Keratinocyte (primary cell): ENCODE results near the gene BNIP3. TPM values are rescaled to one million over a fixed set of nuclear protein-coding genes. Genes with fewer than 3 reads are reported as not detected.

ENCODE experiments used
- DNase-seq: peaks from one replicate; pipeline ENCODE4 v3.0.0-alpha.2; 2011; ENCODE audit warnings: low read depth, missing footprints, low spot score
- FAIRE-seq: peaks from 2 replicates; lab custom pipeline; 2011; peaks lifted over from hg19 to GRCh38; lab: Jason Lieb, UNC
- H2AFZ ChIP-seq: 2 replicates; pipeline ENCODE4 v1.6.0; 2012; ENCODE audit warnings: low read length, control low read depth, inconsistent platforms; ENCODE audit not compliant: control insufficient read depth
- H3K27ac ChIP-seq: 2 replicates; pipeline ENCODE4 v1.5.1; 2011; ENCODE audit warnings: low read length; ENCODE audit not compliant: control insufficient read depth, insufficient read depth
- H3K27me3 ChIP-seq: 3 replicates; pipeline ENCODE4 v1.6.0; 2011; ENCODE audit warnings: low read length; ENCODE audit not compliant: control insufficient read depth, insufficient read depth; ENCODE audit errors: extremely low read depth
- H3K36me3 ChIP-seq, 2 experiments: 2 replicates in 1 of 2; 3 replicates in 1 of 2; pipeline ENCODE4 v1.5.1; 2011; ENCODE audit warnings: low read length in 2 of 2, mild to moderate bottlenecking in 1 of 2; ENCODE audit not compliant: control insufficient read depth in 2 of 2, insufficient read depth in 2 of 2; ENCODE audit errors: extremely low read depth in 1 of 2
- H3K4me1 ChIP-seq: 3 replicates; pipeline ENCODE4 v1.5.1; 2011; ENCODE audit warnings: low read length; ENCODE audit not compliant: control insufficient read depth, insufficient read depth; ENCODE audit errors: extremely low read depth
- H3K4me2 ChIP-seq: 3 replicates; pipeline ENCODE4 v1.6.0; 2011; ENCODE audit warnings: low read depth, low read length; ENCODE audit not compliant: control insufficient read depth, insufficient read depth; ENCODE audit errors: extremely low read depth
- H3K4me3 ChIP-seq, 3 experiments: fragments of 200-600 bp in 1 of 3; sonication (generic) in 1 of 3; 2 replicates in 2 of 3; 3 replicates in 1 of 3; pipeline ENCODE4 v1.5.1; 2011 to 2016; ENCODE audit warnings: low read length in 3 of 3, mild to moderate bottlenecking in 3 of 3, control low read depth in 2 of 3, inconsistent platforms in 1 of 3, low read depth in 1 of 3, mixed read lengths in 1 of 3, mixed run types in 1 of 3, moderate library complexity in 1 of 3; ENCODE audit not compliant: control insufficient read depth in 2 of 3, insufficient read depth in 2 of 3; ENCODE audit errors: extremely low read depth in 1 of 3
- H3K79me2 ChIP-seq: 2 replicates; pipeline ENCODE4 v1.6.0; 2012; ENCODE audit warnings: low read length; ENCODE audit not compliant: control insufficient read depth, insufficient read depth
- H3K9ac ChIP-seq: 3 replicates; pipeline ENCODE4 v1.6.0; 2011; ENCODE audit warnings: low read length; ENCODE audit not compliant: control insufficient read depth, insufficient read depth; ENCODE audit errors: extremely low read depth
- H3K9me1 ChIP-seq: 3 replicates; pipeline ENCODE4 v1.6.0; 2011; ENCODE audit warnings: low read length; ENCODE audit not compliant: control insufficient read depth, insufficient read depth; ENCODE audit errors: extremely low read depth
- H3K9me3 ChIP-seq: 2 replicates; pipeline ENCODE4 v1.5.1; 2012; ENCODE audit warnings: low read depth, low read length; ENCODE audit not compliant: control insufficient read depth
- H4K20me1 ChIP-seq: 3 replicates; pipeline ENCODE4 v1.6.0; 2011; ENCODE audit warnings: low read length; ENCODE audit not compliant: control insufficient read depth, insufficient read depth; ENCODE audit errors: extremely low read depth
- CTCF ChIP-seq, 3 experiments: IDR thresholded peaks in 1 of 3; conservative IDR thresholded peaks in 1 of 3; optimal IDR thresholded peaks in 1 of 3; 2 replicates in 2 of 3; 3 replicates in 1 of 3; pipeline versions ENCODE3 to v1.5.1; 2011; ENCODE audit warnings: low read length in 3 of 3, mild to moderate bottlenecking in 3 of 3, moderate library complexity in 2 of 3, control low read depth in 1 of 3, inconsistent platforms in 1 of 3; ENCODE audit not compliant: insufficient read depth in 2 of 3; ENCODE audit errors: extremely low read depth in 1 of 3
- EZH2 ChIP-seq: IDR thresholded peaks from one replicate; pipeline ENCODE4 v1.6.1; 2012; ENCODE audit warnings: inconsistent platforms, mild to moderate bottlenecking, low read length, moderate library complexity
- dilution Hi-C: fragments of 300-500 bp; cut with MboI; formaldehyde crosslinking; loops from one replicate; pipeline ENCODE4 v1.7.0; 2020; ENCODE audit warnings: low sequenced_read_pairs; ENCODE audit not compliant: extremely low pct_ligation_motif_present
- polyA plus RNA-seq, 5 experiments: library from polyadenylated mRNA; depleted of rRNA in 3 of 5; stranded (reverse) in 3 of 5; stranded (forward) in 1 of 5; unstranded in 1 of 5; fragments of >200 nt; gene quantifications; 1 replicate in 1 of 5; 2 replicates in 3 of 5; 3 replicates in 1 of 5; pipeline versions ENCODE4 v1.2.1 to v1.2.3, GENCODE V29; 2011 to 2012; ENCODE audit warnings: missing spikeins in 2 of 5, low read depth in 1 of 5, low replicate concordance in 1 of 5

The BNIP3 gene
- polyA plus RNA-seq, 1 donor (not counting 4 experiments of a cell fraction or from before 2014, with no cell fraction given): 77.9 TPM

GRCh38 chr10:131963350-131963749, 18.4 kb downstream of the BNIP3 start:
- Histone ChIP-seq H3K4me2 (no peak overlapping the region), H4K20me1 (no peaks in the 10 kb centered on the region), H2AFZ (no peak overlapping the region), H3K9me3 (no peaks in the 10 kb centered on the region), H3K4me3 (no peak overlapping the region), H3K27me3 (no peaks in the 10 kb centered on the region), H3K27ac (no peak overlapping the region), H3K9me1 (no peaks in the 10 kb centered on the region), H3K4me1 (no peaks in the 10 kb centered on the region), H3K79me2 (no peaks in the 10 kb centered on the region), H3K9ac (no peak overlapping the region), H3K36me3 (peaks cover 13 to 20% of the 10 kb centered on the region in 2 experiments)
- TF ChIP-seq CTCF (optimal IDR thresholded peaks at IDR 0.05 in 1 of 3, IDR thresholded peaks at IDR 0.05 in 1 of 3, conservative IDR thresholded peaks at IDR 0.05 in 1 of 3; ENCODE audit: extremely low read depth in 1 of 3, insufficient read depth in 2 of 3, low read length in 3 of 3): no peak
- no peak for TF ChIP-seq EZH2
- dilution Hi-C loops: no loop called here
- DNase-seq (no peak), FAIRE-seq (no peak)

DNA sequence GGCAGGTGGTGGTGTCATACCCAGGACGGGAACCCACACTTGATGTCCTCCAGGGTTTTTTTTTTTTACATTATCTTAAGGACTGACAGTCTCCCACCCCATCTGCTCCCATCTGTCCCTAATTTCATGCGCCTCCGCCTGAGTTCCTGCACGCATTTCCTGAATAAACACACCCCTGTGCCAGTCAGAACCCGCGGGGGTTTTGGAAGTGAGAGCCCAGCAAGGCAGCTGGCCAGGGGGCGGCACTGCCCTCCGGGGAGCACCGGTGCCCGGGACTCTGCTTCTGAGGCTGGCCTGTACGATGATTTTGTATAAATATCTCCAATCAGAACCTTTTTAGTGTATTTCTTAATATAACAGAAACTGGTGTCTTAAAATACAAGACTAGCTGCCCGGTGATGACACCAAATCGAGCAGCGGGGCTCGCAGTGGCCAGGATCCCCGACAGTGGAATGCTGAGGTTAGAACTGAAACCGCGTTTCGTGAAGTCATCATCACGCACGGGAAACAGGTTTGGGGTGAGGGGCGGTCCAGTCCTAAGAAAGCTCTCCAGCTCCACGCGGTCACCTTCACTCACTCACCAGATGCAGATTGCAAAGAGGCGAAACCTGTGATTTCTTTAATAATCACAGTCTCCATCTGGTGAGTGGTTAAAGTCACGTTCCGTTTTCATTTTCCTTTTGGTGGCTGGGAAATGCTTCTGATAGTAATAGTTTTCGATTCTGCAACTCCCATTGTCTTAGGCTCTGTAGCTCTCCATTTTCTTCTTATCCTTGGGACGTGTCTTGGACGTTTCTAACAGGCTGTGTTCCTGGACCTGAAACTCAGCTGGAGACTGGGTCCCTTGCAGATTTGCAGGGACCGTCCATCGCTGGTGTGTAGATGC, 19.7 kb downstream of the BNIP3 start:
- FAIRE-seq (no peak), DNase-seq (no peak)
- Histone ChIP-seq H2AFZ (no peak overlapping the region), H3K4me1 (no peaks in the 10 kb centered on the region), H3K36me3 (peaks cover 17 to 23% of the 10 kb centered on the region in 2 experiments), H3K4me3 (no peak overlapping the region), H3K79me2 (no peaks in the 10 kb centered on the region), H3K9ac (no peak overlapping the region), H3K4me2 (no peak overlapping the region), H4K20me1 (peaks cover under 1% of the 10 kb centered on the region), H3K9me3 (no peaks in the 10 kb centered on the region), H3K9me1 (no peaks in the 10 kb centered on the region), H3K27me3 (no peaks in the 10 kb centered on the region), H3K27ac (no peak overlapping the region)
- dilution Hi-C loops: no loop called here
- TF ChIP-seq EZH2 (no peak), CTCF (optimal IDR thresholded peaks at IDR 0.05 in 1 of 3, IDR thresholded peaks at IDR 0.05 in 1 of 3, conservative IDR thresholded peaks at IDR 0.05 in 1 of 3; ENCODE audit: extremely low read depth in 1 of 3, insufficient read depth in 2 of 3, low read length in 3 of 3) (no peak)
